ENCODE data around the gene ARHGDIA.

ARHGDIA gene

GRCh38 chr17:81902023-81902652 lies 31.0 kb upstream of the ARHGDIA start, which contains the start of gene NPB:
TSS of gene NPB (plus strand) at chr17:81902238. CDS start at chr17:81902278, 40 bp downstream.
- no peak for DNase-seq (ENCODE audit: low read depth)
- in situ Hi-C loops (cut with HindIII; ENCODE audit: low sequenced_read_pairs): no loop called here
- H3K4me3 ChIP-seq (ENCODE audit: low read depth, low read length): peak within 1 kb of the TSS; percentile 19
- no peak for TF ChIP-seq CTCF (IDR thresholded peaks at IDR 0.05; ENCODE audit: low read depth, low read length, missing control alignments)

GRCh38 chr17:81901167-81902022 lies 30.3 kb upstream of the ARHGDIA start:
- TF ChIP-seq CTCF (IDR thresholded peaks at IDR 0.05; ENCODE audit: low read depth, low read length, missing control alignments): no peak
- H3K4me3 ChIP-seq (ENCODE audit: low read depth, low read length): no peak overlapping the region
- DNase-seq (ENCODE audit: low read depth): no peak
- in situ Hi-C loops (cut with HindIII; ENCODE audit: low sequenced_read_pairs): no loop called here

- in situ Hi-C loops (cut with HindIII; ENCODE audit: low sequenced_read_pairs): no loop called here
- no peak overlapping the region for H3K4me3 ChIP-seq (ENCODE audit: low read depth, low read length)
- no peak for TF ChIP-seq CTCF (IDR thresholded peaks at IDR 0.05; ENCODE audit: low read depth, low read length, missing control alignments)
- no peak for DNase-seq (ENCODE audit: low read depth)
Measured at GRCh38 chr17:81900181-81900820, 29.2 kb upstream of the ARHGDIA start.

- DNase-seq (ENCODE audit: low read depth): no peak
- in situ Hi-C loops (cut with HindIII; ENCODE audit: low sequenced_read_pairs): no loop called here
- H3K4me3 ChIP-seq (ENCODE audit: low read depth, low read length): no peak overlapping the region
- TF ChIP-seq CTCF (IDR thresholded peaks at IDR 0.05; ENCODE audit: low read depth, low read length, missing control alignments): no peak
Measured at GRCh38 chr17:81899514-81900166, 28.5 kb upstream of the ARHGDIA start.

GRCh38 chr17:81898885-81899284 lies 27.7 kb upstream of the ARHGDIA start:
- in situ Hi-C loops (cut with HindIII; ENCODE audit: low sequenced_read_pairs): no loop called here

More at GRCh38 chr17:81898885-81899284, 27.7 kb upstream of the ARHGDIA start:
- no peak for DNase-seq (ENCODE audit: low read depth)
- no peak for TF ChIP-seq CTCF (IDR thresholded peaks at IDR 0.05; ENCODE audit: low read depth, low read length, missing control alignments)
- no peak overlapping the region for H3K4me3 ChIP-seq (ENCODE audit: low read depth, low read length)
